RWPE1 (cell line): ENCODE data around the gene YBEY.

Experiments
- CTCF ChIA-PET: fragments of 350-600 bp; sonication (Branson Sonifier 250); formaldehyde crosslinking; extraction: SDS; loops from one replicate; lab custom pipeline; 2021; lab: Yijun Ruan, JAX
- POLR2A ChIA-PET: fragments of 400-600 bp; formaldehyde crosslinking; extraction: SDS; loops from one replicate; lab custom pipeline; 2020; ENCODE audit warnings: antibody characterized with exemption; ENCODE audit not compliant: low non-redundant PET; lab: Yijun Ruan, JAX
- DNase-seq: peaks from one replicate; pipeline ENCODE4 v3.0.0; 2012; ENCODE audit warnings: low spot score
- H3K27ac ChIP-seq: fragments of 450-650 bp; 2 replicates; pipeline ENCODE4 v1.5.1; 2017
- CTCF ChIP-seq: fragments of 450-650 bp; conservative IDR thresholded peaks from 2 replicates; pipeline ENCODE4 v1.5.1; 2017; ENCODE audit warnings: low read depth, mild to moderate bottlenecking

The YBEY gene

DNA sequence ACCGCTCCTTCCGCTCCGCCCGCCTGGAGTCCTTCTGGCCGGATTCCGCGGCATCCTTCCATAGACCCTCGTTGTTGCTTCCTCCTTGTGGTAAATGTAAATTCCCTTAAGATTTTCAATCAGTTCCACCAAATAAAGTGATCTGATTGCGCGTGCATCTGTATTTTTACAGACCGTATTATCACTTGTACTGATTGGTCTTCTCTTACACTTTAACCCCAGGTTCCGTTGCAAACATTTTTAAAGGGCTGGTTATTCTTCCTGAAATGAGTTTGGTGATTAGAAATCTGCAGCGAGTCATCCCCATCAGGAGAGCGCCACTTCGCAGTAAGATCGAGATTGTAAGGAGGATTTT lies 483 bp downstream of the YBEY start:
- no peak for TF ChIP-seq CTCF
- peak overlapping the region; percentile 97 for H3K27ac ChIP-seq
- POLR2A ChIA-PET: interaction anchor here (1.0 kb wide), 1 partner anchor 143 kb away, joined by 4 read pairs; no protein-coding TSS in a partner anchor
- CTCF ChIA-PET: no interaction called here
- DNase-seq: no peak

- no peak for DNase-seq
- H3K27ac ChIP-seq: peak overlapping the region; percentile 97
- POLR2A ChIA-PET: no interaction called here
- no peak for TF ChIP-seq CTCF
- CTCF ChIA-PET: no interaction called here
Measured at GRCh38 chr21:46287541-46287940, 1.4 kb downstream of the YBEY start.

DNA sequence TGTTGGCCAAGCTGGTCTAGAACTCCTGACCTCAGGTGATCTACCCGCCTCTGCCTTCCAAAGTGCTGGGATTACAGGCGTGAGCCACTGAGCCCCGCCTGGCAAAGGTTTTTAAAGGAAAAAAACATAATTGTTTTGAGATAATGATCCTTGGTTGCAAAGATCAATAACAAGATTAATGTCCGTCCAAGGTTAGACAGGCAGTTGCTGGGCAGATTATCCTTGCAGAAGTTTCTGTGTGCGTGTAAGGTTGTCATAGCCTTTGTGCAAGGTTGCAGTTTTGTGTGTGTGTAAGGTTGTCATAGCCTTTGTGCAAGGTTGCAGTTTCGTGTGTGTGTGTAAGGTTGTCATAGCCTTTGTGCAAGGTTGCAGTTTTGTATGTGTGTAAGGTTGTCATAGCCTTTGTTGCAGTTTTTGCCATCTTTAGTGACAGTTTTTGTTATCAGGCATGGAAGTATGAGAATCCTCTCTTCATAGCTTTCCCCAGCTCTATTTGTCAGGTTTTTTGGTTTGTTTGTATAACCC lies 3.6 kb downstream of the YBEY start:
- TF ChIP-seq CTCF: no peak
- ChIA-PET CTCF (interaction anchor here (0.6 kb wide), 2 partner anchors 35 to 102 kb away, joined by 3 read pairs; no protein-coding TSS in a partner anchor), POLR2A (no interaction called here)

DNA sequence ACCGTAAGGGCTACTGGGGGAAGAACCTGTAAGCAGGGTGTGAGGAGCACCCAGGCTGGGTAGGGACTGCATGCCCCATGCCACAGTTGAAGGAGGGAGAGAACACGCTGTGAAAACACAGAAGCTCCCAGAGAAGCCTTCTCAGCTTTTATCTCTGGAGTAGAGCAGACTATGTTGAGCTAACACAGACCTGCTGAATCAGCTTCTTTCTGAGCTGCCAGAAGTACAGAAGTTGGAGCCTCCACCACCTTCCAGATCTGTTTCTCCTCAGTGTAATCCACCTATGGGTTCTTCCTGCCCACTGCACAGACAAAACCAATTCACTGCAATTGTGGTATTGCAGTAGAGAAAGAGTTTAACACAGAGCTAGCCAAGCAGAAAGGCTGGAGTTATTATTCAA lies 5.4 kb downstream of the YBEY start:
- ChIA-PET POLR2A (no interaction called here), CTCF (no interaction called here)
- DNase-seq: no peak
- H3K27ac ChIP-seq: no peak overlapping the region
- no peak for TF ChIP-seq CTCF

More for the DNA sequence above, 3.6 kb downstream of the YBEY start:
- no peak for DNase-seq
- no peak overlapping the region for H3K27ac ChIP-seq

GRCh38 chr21:46294647-46295176 lies 8.6 kb downstream of the YBEY start:
- no peak for DNase-seq
- no peak for TF ChIP-seq CTCF
- ChIA-PET CTCF (no interaction called here), POLR2A (no interaction called here)
- H3K27ac ChIP-seq: peak overlapping the region; percentile 71

DNA sequence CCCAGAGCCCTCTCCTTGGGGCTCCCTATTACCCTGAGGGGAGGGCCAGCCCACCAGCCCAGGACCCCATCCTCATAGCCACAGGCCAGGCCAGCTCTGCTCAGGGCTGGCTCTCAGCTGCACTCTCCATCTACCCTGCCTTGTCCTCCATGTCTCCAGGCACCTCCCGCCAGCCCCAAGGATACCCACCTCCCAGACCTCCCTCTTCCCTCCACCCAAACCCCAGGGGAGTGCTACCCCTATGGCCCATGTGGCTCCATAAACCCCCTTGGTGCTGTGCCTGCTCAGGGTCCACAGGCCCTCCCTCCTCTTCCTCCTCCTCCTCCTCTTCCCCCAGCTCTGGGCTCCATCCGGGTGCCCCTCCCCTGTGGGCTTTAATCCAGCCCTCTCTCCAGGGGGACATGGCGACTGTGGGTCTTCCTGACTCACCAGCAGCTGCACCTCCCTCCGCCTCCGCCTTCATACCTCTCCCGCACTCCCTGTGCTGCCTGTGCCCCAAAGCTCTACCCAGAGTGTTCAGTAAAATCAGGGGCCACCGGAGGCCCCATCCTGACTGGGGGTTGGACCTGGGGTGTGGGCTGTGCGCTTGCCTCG lies 9.1 kb downstream of the YBEY start:
- CTCF ChIA-PET: no interaction called here
- POLR2A ChIA-PET: no interaction called here
- H3K27ac ChIP-seq: peak overlapping the region; percentile 71

More for the DNA sequence above, 9.1 kb downstream of the YBEY start:
- TF ChIP-seq CTCF: no peak
- DNase-seq: no peak
